Tibial nerve (tissue), 4 donors: ENCODE results near the gene PRKCE. TPM values are rescaled to one million over a fixed set of nuclear protein-coding genes. Genes with fewer than 3 reads are reported as not detected.

ENCODE experiments used
- DNase-seq, 2 donors: peaks; one replicate each; pipeline ENCODE4 v3.0.0-alpha.2; 2019; ENCODE audit warnings: low spot score in 2 of 2
- H3K27ac ChIP-seq, 4 donors: fragments of 200-600 bp; sonication (generic) in 3 of 4; one replicate each; pipeline ENCODE4 v1.5.1; 2017 to 2019; ENCODE audit warnings: mild to moderate bottlenecking in 1 of 4
- H3K27me3 ChIP-seq, 2 donors: fragments of 200-600 bp; sonication (generic) in 1 of 2; one replicate each; pipeline versions ENCODE4 v1.5.1 to v1.6.0; 2017 to 2019
- H3K36me3 ChIP-seq, 3 donors: fragments of 200-600 bp; sonication (generic); one replicate each; pipeline ENCODE4 v1.5.1; 2018 to 2019
- H3K4me1 ChIP-seq, 4 donors: fragments of 200-600 bp; sonication (generic) in 3 of 4; one replicate each; pipeline ENCODE4 v1.5.1; 2017 to 2019
- H3K4me3 ChIP-seq, 4 donors: fragments of 200-600 bp; sonication (generic) in 3 of 4; one replicate each; pipeline ENCODE4 v1.5.1; 2017 to 2019; ENCODE audit warnings: mild to moderate bottlenecking in 1 of 4, moderate library complexity in 1 of 4
- H3K9me3 ChIP-seq, 4 donors: fragments of 200-600 bp; sonication (generic) in 3 of 4; one replicate each; pipeline ENCODE4 v1.5.1; 2017 to 2019
- CTCF ChIP-seq, 5 experiments: fragments of 200-600 bp in 3 of 5; fragments of 450-650 bp in 2 of 5; sonication (generic) in 3 of 5; IDR thresholded peaks; one replicate each; pipeline ENCODE4 v1.5.1; 2016 to 2019; ENCODE audit warnings: antibody characterized with exemption in 5 of 5, mild to moderate bottlenecking in 3 of 5, moderate library complexity in 2 of 5
- EP300 ChIP-seq, 2 donors: sonication (generic); formaldehyde crosslinking; IDR thresholded peaks; one replicate each; pipeline ENCODE4 v1.6.1; 2017; ENCODE audit warnings: antibody characterized with exemption in 2 of 2, mild to moderate bottlenecking in 1 of 2
- POLR2A ChIP-seq, 2 donors: fragments of 450-650 bp; IDR thresholded peaks; one replicate each; pipeline ENCODE4 v1.6.1; 2017; ENCODE audit warnings: antibody characterized with exemption in 2 of 2, mild to moderate bottlenecking in 2 of 2, moderate library complexity in 2 of 2
- WGBS, 2 donors: methylation state at CpG; one replicate each; pipeline ENCODE4 v1.1.5; 2018; 5-methylcytosine and 5-hydroxymethylcytosine counted together
- total RNA-seq, 4 donors: library from RNA; depleted of rRNA; stranded (reverse); fragments of >200 nt; gene quantifications; one replicate each; pipeline ENCODE4 v1.1.0, GENCODE V29; 2016

PRKCE gene
- total RNA-seq, 4 donors from 2014 or later: 14.4 to 22.4 (median 17.9) TPM

GRCh38 chr2:45699032-45699658 lies 47.7 kb downstream of the PRKCE start:
- H3K27me3 ChIP-seq: no peaks in the 10 kb centered on the region
- no peak for TF ChIP-seq EP300 (IDR thresholded peaks at IDR 0.05)
- no peak for TF ChIP-seq CTCF (IDR thresholded peaks at IDR 0.05)
- no peak for TF ChIP-seq POLR2A (IDR thresholded peaks at IDR 0.05)

GRCh38 chr2:45700407-45701013 lies 49.0 kb downstream of the PRKCE start:
- Histone ChIP-seq H3K27me3 (no peaks in the 10 kb centered on the region), H3K9me3 (no peaks in the 10 kb centered on the region), H3K4me1 (peaks cover 0 to 36% (median 2%) of the 10 kb centered on the region in 4 donors), H3K36me3 (no peaks in the 10 kb centered on the region), H3K27ac (no peak overlapping the region), H3K4me3 (no peak overlapping the region)
- WGBS, 2 donors: 78 to 81% methylated on average over 10 of the region's 10 CpGs
- TF ChIP-seq EP300 (IDR thresholded peaks at IDR 0.05) (no peak), CTCF (IDR thresholded peaks at IDR 0.05) (no peak), POLR2A (IDR thresholded peaks at IDR 0.05) (no peak)
- no peak for DNase-seq

More at GRCh38 chr2:45699032-45699658, 47.7 kb downstream of the PRKCE start:
- H3K36me3 ChIP-seq: no peaks in the 10 kb centered on the region
- H3K9me3 ChIP-seq: no peaks in the 10 kb centered on the region
- peaks cover 0 to 35% (median 2%) of the 10 kb centered on the region in 4 donors for H3K4me1 ChIP-seq
- no peak overlapping the region for H3K27ac ChIP-seq
- no peak overlapping the region for H3K4me3 ChIP-seq
- no peak for DNase-seq
- 70 to 72% methylated on average over 7 of the region's 7 CpGs for WGBS, 2 donors

GRCh38 chr2:45705233-45705632 lies 53.8 kb downstream of the PRKCE start:
- Histone ChIP-seq H3K27me3 (no peaks in the 10 kb centered on the region), H3K27ac (no peak overlapping the region), H3K4me3 (no peak overlapping the region), H3K9me3 (no peaks in the 10 kb centered on the region), H3K4me1 (peaks cover 0 to 35% (median 4%) of the 10 kb centered on the region in 4 donors), H3K36me3 (no peaks in the 10 kb centered on the region)
- no peak for DNase-seq
- TF ChIP-seq CTCF (IDR thresholded peaks at IDR 0.05) (no peak), POLR2A (IDR thresholded peaks at IDR 0.05) (no peak), EP300 (IDR thresholded peaks at IDR 0.05) (no peak)
- 69 to 73% methylated on average over 5 of the region's 5 CpGs for WGBS, 2 donors

GRCh38 chr2:45706033-45706432 lies 54.6 kb downstream of the PRKCE start:
- no peak for TF ChIP-seq POLR2A (IDR thresholded peaks at IDR 0.05)
- no peak for TF ChIP-seq EP300 (IDR thresholded peaks at IDR 0.05)
- no peak for TF ChIP-seq CTCF (IDR thresholded peaks at IDR 0.05)
- DNase-seq: no peak
- Histone ChIP-seq H3K9me3 (no peaks in the 10 kb centered on the region), H3K36me3 (no peaks in the 10 kb centered on the region), H3K27me3 (no peaks in the 10 kb centered on the region), H3K27ac (no peak overlapping the region), H3K4me1 (peaks cover 0 to 35% (median 4%) of the 10 kb centered on the region in 4 donors), H3K4me3 (no peak overlapping the region)

- Histone ChIP-seq H3K27me3 (no peaks in the 10 kb centered on the region), H3K27ac (no peak overlapping the region), H3K36me3 (no peaks in the 10 kb centered on the region), H3K4me3 (no peak overlapping the region), H3K9me3 (no peaks in the 10 kb centered on the region), H3K4me1 (peaks cover 0 to 35% (median 4%) of the 10 kb centered on the region in 4 donors)
- TF ChIP-seq EP300 (IDR thresholded peaks at IDR 0.05): no peak
- no peak for TF ChIP-seq CTCF (IDR thresholded peaks at IDR 0.05)
- no peak for TF ChIP-seq POLR2A (IDR thresholded peaks at IDR 0.05)
- WGBS, 2 donors: 73 to 78% methylated on average over 3 of the region's 3 CpGs
- DNase-seq: no peak
These were observed 55.5 kb downstream of the PRKCE start for GRCh38 chr2:45707006-45707405.
